8988T (cell line): ENCODE measurements around the gene CHST3.

Experiments
- DNase-seq: peaks from one replicate; pipeline ENCODE4 v3.0.0; 2011

CHST3 gene

DNA sequence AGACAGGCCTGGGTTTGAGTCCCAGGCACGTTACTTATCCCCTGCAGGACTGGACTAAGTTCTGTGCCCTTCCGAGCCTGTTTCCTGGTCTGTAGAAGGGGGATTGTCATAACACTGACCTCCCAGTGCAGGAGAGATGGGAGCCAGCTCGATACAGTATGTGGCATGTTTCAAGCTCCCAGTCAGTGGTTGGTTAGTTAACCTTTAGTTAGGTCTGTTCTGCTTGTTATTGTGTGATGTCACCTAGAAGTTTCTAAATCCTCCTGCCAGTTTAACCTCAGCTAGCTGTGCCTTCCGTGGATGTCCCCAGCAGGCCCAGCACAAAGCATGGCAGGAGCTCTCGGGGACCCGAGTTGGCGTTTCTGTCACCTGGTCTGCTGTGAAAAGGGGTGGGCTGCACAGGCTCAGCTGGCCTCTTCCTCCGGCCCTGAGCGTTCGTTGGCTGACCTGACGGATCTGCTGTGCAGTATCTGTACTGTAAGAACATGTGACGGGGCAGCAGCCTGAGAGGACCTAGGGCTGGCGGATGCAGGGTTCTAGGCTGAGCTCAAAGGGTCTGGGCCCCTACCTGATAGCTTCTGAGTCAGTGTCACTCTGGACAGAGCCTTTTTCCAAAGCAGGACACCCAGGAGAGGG is 71.2 kb downstream of the CHST3 start:
- DNase-seq = no peak

DNA sequence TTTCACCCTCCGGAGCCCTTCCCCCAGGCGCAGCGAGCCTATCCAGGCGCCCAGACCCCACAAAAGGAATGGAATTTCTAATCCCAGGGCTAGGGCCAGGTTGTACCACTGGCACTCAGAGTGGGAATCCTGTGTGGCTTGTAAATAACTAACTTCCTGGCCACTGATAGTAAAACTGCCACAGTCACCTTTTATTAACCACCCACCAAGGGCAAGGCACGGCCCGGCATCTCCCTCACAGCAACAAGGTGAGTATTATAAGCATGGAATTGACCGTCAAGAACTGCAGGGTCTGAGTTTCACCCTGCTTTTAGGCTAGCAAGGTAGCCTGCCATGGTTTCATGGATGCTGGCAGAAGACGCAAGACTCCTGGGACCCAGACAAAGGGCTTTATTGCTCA is 73.1 kb downstream of the CHST3 start:
- DNase-seq = no peak

DNA sequence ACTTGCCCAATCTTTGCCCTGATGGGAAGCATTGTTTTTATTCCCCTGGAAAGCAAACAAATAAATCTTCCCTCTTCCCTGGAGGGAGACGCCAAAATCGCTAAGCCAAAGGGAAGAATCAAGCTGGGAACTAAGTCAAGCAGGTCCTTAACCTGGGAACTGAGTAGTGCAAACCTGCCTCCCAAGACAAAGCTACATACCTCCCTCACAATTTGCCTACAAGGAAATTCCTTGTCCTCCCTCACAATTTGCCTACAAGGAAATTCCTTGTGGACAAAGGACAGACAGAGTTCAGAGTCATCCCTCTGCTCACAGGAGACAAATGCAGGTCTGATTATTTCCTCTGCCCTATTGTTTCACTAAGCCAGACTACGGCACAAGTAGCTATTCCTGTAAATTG is 73.6 kb downstream of the CHST3 start:
- DNase-seq = no peak

DNA sequence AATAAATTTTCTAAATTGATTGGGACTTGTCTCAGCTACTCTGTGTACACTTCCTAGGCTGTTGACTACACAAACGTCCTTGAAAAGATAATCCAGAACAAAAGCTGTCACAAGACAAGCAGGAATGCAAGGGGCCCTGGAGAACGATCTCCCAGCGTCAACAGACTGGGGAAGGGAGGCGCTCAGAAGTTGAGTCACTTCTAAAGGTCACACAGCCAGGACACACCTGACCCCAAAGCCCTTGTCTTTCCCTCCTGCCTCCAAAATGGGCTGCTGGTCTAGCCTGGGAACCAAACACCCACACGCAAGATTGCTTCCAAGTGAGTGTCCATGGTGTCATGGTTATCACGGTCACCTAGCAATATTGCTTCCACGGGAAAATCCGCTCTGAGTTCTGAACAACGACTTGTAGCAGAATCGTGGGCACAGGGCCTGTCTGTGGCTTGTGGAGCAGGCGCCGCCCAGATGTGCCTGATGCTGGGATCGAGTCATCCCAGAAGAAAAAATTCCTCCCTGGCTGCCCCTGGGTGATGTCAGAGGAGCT is 74.3 kb downstream of the CHST3 start:
- DNase-seq = no peak

DNA sequence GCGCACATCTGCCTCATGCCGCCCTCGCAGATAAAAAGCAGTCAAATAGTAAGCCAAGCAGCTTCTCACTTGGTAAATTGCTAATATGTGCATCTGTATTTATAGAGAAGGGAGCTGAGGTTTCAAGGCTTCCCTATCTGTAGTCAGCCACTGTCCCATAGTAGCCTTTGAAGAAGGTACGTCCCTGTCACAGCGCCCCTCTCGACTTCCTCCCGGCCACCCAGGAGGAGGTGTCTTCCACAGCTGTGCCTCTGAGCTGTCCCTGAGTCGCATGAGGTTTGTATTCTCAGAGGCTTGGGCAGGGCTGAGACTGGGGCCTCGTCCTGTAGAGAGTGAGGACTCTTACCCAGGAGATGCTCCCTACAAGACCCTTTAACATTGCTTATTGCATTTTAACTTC is 75.2 kb downstream of the CHST3 start:
- no peak for DNase-seq

DNA sequence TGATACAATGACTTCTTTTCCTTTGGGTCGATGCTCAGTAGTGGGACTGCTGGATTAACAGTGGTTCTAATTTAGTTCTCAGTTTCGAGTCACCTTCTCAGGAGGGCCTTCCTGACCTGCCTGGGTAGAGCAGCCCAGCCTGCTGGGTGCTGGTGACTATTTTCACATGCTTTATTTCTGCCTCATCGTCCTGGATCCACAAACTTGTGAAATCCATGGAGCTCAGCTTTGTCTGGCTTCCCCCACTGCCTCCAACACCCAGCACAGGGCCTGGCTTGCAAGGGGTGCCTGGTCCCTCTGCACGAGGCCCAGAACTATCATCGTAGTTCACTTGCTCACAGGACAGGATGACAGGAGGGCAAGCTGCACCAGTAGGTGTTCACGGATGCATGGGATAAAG is 77.3 kb downstream of the CHST3 start:
- no peak for DNase-seq

DNA sequence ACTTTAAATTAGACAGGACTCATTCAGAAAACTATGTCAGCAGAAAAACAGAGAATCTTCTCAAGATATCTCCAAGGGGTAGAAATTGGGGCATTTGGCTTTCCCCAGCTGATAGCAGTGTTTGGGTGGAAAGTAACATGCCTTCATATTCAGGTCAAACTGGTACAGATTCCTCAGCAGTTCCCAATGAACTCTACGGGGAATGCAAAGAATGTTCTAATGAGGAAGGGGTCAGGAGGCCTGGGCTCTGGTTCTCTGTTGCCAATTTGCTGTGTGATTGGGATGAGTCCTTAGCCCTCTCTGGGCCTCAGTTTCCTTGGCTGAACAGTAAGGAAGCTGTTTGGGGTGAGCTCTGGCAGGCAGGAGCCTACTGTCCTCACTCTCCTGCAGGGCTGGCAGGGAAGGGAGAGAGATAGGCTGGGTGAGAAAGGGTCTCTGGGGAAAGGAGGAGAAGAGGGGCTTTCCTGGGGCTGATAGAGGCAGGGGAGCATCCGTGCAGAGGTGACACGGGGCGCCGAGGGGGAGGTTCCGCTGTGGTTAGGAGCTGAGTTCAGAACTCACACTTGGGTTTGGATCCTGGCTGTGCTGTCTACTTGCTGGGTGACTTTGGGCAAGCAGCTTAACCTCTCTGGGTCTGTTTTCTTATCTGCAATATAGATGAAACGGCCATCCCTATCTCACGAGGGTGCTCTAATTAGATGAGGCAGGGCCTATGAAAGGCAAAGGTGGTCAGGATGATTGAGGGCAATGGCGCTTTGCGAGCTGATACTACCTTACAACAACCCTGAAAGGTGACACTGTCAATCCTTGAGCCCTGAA is 79.0 kb downstream of the CHST3 start:
- DNase-seq = no peak

DNA sequence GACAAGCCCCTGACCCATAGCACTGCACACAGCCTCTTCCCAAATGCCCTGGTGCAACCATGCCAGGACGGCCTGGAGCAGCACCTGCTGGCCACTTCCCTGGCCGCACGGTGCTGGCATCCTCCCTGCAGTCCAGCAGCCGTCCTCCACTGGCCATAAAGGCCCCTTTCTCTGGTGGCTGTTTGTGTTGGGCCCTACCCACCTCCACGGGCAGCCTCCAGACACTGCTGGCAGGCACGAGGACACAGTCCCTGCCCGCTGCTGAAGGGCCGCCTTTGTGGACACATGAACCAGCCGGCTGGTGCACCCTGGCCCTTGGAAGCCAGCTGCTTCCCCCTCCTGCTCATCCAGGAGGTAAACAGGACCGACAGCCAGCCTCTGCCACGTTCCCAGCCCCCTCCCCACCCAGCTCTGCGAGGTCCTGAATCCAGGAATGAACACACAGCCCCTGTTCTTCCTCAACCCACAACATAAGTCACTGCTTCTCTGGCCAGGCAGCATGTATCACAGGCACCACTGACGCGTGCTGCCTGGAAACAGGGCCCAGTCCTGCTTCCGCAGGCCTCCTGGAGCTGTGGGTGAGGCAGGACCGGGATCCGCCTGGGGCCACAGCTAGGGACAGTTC is 80.3 kb downstream of the CHST3 start:
- DNase-seq = no peak

DNA sequence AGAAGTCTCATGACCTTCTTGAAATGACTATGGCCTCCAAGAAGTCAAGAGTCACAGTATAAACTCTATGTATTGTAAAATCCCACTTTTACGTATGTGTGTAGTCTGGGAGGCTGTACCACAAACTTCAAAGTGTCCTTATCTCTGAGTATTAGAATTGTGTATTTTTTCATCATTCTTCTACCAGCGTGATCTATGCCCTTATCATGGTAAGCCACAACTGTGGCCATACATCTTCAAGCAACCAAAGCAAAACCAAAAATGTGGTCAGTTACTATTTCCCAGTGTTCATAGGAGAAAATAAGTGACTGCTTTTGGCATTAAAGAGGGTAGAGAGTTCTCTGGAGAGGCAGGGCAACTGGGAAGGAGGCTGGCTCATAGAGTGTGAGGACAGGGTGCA is 81.4 kb downstream of the CHST3 start:
- no peak for DNase-seq

DNA sequence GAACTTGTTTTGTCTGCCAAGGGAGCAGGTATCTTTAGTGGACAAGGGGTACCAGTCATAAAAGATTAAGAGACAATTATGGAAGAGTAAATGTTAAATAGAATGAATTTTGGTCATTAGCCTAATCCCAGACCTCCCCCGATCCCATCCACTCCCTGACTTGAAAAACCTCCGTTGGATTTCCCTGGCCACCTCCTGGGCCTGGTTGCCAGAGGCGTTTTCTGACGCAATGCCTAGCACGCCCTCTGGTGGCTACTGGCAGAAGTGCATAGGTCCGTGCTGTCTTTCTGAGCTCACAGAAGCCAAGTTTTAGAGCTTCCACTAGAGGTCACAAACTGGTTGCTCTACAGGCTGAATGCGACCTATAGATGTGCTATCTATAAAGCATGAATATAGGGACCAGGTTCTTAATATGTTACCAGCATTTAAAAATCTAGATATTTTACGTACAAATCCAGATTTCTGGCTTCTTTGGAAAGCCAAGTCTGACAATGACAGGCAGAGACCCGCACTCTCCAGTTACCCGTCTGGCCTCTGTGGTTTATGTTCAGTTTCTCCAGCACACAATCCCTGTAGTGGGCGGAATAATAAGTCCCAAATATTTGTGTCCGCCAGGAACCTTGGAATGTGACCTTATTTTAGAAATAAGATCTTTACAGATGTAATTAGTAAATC is 84.4 kb downstream of the CHST3 start:
- peak; percentile 89 for DNase-seq

DNA sequence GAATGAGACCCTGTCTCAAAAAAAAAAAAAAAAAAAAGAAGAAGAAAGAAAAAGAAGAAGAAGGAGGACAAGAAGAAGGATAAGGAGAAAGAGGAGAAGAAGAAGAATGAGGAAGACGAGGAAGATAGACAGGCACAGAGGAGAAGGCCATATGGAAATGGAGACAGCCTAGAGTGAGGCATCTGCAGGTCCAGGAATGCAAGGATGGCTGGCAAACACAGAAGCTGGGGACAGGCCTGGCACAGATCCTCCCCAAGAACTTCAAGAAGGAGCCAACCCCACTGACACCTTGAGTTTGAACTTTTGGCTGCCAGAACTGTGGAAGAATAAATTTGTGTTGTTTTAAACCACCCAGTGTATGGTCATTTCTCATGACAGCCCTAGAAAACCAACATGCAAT is 85.3 kb downstream of the CHST3 start:
- no peak for DNase-seq

DNA sequence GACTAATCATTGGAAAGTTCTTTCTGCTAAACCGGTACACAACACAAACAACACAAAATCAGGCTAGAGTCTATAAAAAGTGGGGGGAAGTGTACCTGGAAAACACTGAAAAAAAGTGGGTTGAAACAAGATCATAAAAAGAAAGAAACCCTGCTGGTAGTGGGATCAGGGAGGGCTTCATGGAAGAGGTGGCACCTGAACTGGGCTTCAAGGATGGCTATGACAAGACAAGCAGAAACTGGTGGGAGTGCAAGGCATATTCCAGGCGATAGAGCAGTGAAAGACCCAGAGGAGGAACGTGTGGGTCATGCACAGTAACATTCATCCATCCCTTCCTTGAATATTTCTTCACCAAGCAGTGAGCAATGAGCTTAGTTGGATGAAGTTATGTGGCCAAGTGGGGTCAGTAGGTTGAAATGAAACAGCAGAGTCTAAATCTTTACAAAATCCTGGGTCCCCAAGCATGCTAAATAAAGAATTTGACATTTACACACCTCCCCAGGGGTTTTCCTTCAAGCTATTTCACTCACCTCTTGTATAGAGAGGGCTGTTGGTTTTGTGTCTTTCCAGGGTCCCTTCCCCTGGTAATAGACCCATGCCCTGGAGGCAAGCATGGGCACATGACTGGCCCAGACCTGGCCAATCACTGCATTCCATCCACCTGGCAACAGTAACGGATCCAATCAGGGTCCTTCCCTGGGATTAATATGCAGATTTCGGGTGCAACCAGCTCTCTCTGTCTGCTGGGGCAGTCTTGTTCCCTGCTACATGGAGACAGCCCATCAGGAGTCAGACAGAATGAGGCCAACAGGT is 86.0 kb downstream of the CHST3 start:
- DNase-seq = no peak

DNA sequence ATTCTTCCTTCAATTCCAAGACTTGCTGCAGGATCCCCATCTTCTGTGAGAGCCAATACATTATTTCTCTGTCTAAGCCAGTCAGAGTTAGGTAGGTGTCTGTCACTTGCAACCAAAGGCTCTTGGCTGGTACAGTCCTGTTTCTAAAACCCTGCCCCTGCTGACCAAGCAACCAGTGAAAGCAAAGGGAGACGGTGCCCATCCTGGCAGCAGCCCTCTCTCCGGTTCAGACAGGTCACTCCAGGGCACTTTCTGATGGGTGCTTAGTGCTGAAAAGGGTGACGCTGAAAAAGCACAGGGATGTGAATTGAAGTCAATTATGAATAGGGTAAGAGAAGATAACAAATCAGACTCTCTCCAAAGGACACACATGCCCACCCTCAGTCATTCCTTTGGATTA is 86.7 kb downstream of the CHST3 start:
- no peak for DNase-seq

DNA sequence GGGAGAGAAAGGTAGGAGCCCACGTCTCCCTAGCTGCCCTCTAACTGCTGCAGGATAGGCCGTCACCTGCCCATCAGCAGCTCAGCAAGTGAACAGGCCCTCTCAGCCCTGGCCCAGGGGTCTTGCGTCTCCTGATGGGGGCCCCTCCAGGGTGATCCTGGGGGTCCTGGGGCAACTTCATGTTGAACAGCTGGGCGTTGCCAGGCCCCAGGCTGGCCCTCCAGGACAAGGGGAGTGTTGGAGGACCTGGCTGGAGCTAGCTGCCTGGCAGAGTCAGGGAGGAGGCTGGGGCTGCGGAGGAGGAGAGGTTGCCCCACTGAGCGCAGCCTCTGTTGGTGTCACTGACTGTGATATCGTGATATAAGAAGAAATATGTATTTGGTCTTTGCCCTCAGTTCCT is 89.5 kb downstream of the CHST3 start:
- no peak for DNase-seq

DNA sequence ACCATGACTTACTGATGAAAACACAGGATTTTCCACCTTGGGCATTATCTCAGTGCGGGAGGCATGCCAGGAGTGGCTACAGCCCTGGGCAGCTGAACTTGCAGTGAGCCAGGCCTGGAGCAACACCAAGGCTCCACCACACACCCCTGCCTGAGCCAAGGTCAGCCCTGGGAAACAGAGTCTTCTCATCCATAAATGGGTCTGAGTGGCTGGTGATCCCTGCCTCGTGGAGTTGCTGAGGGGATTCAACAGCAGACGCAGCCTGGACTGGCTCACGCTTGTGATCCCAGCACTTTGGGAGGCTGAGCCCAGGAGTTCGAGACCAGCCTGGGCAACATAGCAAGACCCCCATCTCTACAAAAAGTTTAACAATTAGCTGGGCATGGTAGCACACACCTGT is 91.9 kb downstream of the CHST3 start:
- DNase-seq = no peak

DNA sequence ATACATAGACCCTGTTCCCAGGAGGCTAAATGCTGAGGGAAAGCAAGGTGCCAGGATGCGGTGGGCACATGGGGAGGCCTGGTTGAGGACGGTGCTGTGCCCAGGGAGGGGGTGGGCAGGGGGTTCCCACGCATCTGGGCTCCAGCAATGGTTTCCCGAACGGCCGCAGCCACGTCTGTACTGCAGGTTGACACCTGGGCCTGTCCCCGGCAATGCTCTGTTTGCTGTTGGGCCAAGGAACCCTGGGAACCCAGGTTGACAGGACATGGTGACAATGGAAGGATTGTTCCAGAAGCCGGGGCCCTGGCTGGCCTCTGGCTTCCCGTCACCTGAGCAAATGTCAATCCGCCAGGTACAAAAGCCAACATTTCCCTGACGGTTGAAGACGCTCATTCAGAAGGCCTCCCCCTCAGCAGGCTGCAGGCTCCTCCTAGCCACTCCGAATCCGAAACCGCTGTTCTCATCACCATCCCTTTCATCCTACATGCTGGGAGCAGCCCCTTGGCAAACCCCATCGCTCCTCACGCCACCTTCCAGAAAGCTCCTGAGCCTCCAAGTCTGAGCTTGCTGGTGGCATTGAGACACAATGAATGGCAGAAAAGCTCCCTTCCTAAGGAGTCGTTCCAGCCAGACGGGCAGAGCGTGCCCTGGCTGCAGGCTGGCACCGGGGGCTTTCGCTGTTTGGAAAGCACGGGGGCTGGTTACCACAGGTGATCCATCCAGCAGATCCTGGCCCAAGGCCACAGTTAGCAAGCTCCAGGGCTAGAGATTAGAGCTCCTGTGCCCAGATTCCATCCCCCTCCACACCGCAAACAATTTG is 92.9 kb downstream of the CHST3 start:
- DNase-seq = no peak

DNA sequence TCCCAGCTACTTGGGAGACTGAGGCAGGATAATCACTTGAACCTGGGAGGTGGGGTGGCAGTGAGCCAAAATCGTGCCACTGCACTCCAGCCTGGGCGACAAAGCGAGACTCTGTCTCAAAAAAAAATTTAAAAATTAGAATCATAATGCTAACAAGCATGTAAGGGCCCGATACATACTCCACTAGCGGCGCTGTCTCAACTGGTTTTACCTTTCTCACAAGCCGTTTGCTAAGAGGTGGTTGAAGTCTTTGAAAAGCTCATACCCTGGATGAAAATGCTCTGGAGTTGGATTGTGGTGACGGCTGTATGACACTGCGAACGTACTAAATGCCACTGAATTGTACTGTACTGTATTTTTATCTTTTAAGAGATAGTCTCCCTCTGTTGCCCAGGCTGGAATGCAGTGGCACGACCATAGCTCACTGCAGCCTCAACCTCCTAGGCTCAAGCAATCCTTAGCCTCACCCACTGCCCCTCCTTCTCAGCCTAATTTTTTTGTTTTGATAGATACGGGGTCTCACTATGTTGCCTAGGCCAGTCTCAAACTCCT is 94.2 kb downstream of the CHST3 start:
- DNase-seq = no peak

DNA sequence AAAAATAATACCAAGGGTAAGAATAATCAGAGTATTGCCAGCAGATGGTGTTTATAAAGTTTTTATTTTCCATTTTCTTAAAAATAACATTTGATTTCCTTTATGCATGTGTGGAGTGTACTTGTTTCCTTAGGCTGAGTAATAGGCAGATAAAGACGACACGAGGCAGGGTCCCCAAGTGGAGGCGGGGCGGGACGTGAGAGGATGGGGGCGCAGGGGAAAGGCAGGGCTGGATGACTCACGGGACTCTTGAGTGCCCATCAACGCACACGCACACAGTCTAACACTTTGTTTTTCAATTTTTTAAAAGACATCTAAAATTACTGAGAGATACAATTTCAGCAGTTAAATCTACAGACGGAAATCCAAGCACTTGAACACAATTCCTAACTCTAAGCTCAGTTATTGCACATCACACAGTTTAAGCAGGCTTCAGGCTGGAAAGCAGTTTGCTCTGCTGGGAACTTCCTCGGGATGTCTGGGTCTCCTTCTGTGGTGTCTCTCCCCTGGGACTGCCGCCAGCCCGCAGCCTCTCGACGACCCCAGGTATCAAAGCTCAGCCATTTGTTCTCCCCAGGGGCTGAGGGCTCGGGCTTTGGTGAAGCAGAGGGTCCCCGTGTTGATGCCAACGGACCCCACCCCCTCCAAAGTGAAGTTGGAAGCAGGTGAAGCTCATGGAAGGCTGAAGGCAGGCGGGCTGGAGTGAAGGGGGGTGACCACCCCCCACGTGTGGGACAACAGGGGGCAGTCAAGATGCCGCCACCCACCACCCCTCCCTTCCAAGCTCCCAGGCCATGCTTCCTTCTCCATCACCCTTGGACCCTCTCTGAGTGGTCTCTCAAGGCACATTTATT is 95.0 kb downstream of the CHST3 start:
- no peak for DNase-seq

DNA sequence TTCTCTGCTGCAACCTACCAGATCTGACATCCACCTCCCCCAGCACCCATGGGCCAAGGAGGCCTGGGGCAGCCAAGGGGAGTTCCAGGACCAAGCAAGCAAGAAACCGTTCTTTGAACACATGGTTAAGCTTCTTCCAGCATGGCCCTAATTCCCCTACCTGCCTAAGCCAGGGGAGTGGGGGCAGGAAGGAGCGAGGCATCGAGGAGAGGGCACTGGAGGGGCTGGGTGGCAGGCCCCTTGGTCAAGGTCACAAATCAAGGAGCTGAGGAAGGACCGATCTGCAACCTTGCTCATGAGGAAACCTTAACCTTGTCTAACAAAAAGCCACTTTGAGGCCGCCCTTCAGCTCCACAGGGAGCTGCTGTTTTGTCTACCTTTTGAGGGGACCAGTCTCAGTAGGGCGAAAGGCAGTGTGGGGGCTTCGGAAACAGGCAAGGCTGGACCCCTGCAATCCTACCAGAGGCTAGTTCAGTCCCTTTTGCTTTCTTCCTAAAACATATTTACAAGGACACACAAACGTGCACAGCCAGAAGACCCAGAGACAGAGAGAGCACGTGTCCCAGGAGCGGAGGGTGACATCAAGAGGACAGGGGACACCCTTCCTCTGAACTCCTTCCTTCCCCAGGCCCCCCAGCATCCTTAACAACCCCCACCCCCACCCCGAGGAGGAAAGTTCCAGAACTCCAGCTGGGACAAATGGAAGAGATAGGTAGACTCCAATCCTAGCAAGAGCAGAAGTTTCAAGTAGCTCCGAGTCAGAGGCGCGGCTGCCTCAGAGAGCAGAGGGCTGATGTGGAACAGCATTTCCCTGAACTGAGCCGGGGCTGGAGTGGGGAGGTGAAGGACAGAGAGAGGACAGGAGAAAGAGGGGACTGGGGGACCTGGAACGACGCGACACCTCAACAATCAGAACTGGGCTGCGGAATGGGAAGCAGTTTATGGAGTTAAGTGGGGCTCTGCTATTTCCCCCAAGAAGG is 95.9 kb downstream of the CHST3 start:
- no peak for DNase-seq
